BJ (cell line): ENCODE results near the gene ATP6V0D1. TPM values are rescaled to one million over a fixed set of nuclear protein-coding genes. Genes with fewer than 3 reads are reported as not detected.

Experiments
- CTCF ChIA-PET: fragments of 350-600 bp; formaldehyde crosslinking; extraction: SDS; loops from one replicate; lab custom pipeline; 2021; ENCODE audit warnings: antibody characterized with exemption, inconsistent platforms; lab: Yijun Ruan, JAX
- POLR2A ChIA-PET: fragments of 300-600 bp; sonication (Branson Sonifier 250); formaldehyde crosslinking; extraction: SDS; loops from one replicate; lab custom pipeline; 2021; ENCODE audit warnings: antibody characterized with exemption; lab: Charles Lee
- DNase-seq: peaks from one replicate; pipeline ENCODE4 v3.0.0-alpha.2; 2011; ENCODE audit warnings: low read depth
- H3K27me3 ChIP-seq: 2 replicates; pipeline ENCODE4 v1.6.0; 2011; ENCODE audit warnings: low read length; ENCODE audit not compliant: control insufficient read depth, insufficient read depth
- H3K36me3 ChIP-seq: 2 replicates; pipeline ENCODE4 v1.5.1; 2011; ENCODE audit warnings: low read length; ENCODE audit not compliant: control insufficient read depth, insufficient read depth
- H3K4me3 ChIP-seq: 2 replicates; pipeline ENCODE4 v1.5.1; 2011; ENCODE audit warnings: low read depth, mild to moderate bottlenecking, control low read depth, low read length
- polyA plus RNA-seq: library from polyadenylated mRNA; depleted of rRNA; stranded (reverse); fragments of >200 nt; gene quantifications from 2 replicates; pipeline ENCODE4 v1.2.3, GENCODE V29; 2011
- TF ChIP-seq, protein P1 (sequence below): IDR thresholded peaks from 2 replicates; pipeline ENCODE4 v1.5.1; 2011; ENCODE audit warnings: low read depth, mild to moderate bottlenecking, control low read depth, inconsistent platforms, low read length, moderate library complexity; ENCODE audit not compliant: insufficient read depth

The ATP6V0D1 gene
- polyA plus RNA-seq, 1 experiment = 155 TPM

DNA sequence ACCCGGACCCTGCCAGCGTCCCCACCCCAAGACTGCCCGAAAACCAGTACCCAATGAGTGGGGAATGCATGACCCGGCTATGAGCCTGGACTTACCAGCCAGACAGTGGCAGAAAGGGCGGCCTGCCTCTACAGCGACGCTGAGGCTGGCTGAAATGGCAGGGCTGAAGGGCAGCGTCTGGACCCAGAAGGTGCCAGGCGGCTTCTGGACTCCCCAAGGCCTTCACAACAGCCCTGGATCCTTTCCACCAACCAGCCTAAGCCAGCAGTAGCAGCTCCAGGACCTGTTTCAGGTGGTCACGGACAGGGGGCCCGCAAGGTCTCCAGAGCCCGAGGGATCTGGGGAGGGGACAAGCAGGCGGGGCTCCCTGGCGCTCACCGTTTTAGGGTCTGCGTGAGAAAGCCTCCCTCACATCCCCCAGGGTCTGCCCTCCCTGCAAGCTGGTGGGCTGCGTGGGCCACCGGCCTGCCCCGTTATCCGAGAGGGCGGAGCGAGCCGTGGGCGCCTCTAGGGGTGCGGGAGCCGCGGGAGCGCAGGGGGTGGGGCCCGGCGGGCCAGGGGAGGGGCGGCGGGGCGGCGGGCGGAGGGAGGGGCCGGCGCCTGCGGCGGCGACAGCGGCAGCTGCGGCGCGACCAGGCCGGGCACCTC is 47.4 kb upstream of the ATP6V0D1 start, which contains the start of gene RIPOR1:
TSS of gene RIPOR1 (plus strand) at position 608 of the 648 bp plus-strand sequence. CDS start 9,618 bp downstream, outside the sequence.
- DNase-seq = no peak
- TF ChIP-seq, protein P1, sequence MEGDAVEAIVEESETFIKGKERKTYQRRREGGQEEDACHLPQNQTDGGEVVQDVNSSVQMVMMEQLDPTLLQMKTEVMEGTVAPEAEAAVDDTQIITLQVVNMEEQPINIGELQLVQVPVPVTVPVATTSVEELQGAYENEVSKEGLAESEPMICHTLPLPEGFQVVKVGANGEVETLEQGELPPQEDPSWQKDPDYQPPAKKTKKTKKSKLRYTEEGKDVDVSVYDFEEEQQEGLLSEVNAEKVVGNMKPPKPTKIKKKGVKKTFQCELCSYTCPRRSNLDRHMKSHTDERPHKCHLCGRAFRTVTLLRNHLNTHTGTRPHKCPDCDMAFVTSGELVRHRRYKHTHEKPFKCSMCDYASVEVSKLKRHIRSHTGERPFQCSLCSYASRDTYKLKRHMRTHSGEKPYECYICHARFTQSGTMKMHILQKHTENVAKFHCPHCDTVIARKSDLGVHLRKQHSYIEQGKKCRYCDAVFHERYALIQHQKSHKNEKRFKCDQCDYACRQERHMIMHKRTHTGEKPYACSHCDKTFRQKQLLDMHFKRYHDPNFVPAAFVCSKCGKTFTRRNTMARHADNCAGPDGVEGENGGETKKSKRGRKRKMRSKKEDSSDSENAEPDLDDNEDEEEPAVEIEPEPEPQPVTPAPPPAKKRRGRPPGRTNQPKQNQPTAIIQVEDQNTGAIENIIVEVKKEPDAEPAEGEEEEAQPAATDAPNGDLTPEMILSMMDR = peak; percentile 12; the same call in 1 of the 2 replicates
- ChIA-PET CTCF (interaction anchor here (0.7 to 2.9 kb wide), 5 partner anchors 14 to 139 kb away, joined by 5 to 15 read pairs (median 6); partner anchors contain the start of genes C16orf86, CARMIL2, CTCF and ENKD1), POLR2A (no interaction called here)
- H3K36me3 ChIP-seq = no peaks in the 10 kb centered on the region
- H3K27me3 ChIP-seq = no peaks in the 10 kb centered on the region
- peak within 1 kb of the TSS; percentile 77 for H3K4me3 ChIP-seq

DNA sequence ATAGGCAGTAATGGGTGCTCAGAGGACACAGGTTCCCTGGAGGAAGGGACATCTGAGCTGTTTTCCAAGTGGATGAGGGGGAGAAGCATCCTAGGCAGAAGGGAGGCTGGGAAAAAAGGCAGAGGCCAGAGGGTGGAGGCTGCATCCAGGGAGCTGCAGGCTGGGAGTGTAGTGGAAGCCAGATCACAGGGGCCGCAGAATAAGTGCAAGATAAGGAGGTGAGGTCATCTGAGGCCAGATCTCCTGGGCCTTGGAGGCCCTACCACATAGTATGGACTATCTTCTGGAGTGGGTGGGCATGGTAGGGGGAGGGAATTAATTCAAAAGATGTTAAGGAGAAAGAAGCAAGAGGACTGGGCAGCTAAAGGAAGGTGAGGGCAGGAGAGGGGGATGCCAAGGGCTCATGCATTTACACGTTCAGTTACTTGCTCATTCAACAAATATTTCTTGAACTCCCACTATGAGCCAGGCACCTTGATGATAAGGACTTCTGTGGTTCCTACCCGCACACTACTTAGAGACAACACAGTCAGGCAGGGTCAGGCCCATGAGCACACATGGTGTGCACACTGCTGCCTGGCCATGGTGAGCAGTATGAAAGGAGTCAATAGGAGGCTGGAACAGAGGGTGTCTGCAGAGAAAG is 45.3 kb upstream of the ATP6V0D1 start:
- no peaks in the 10 kb centered on the region for H3K36me3 ChIP-seq
- no peak for DNase-seq
- ChIA-PET CTCF (interaction anchor here (0.9 to 2.7 kb wide), 7 partner anchors 11 to 146 kb away, joined by 3 to 13 read pairs (median 7); partner anchors contain the start of genes CARMIL2 and CTCF), POLR2A (no interaction called here)
- H3K4me3 ChIP-seq = no peak overlapping the region
- no peaks in the 10 kb centered on the region for H3K27me3 ChIP-seq
- TF ChIP-seq, protein P1 = no peak

DNA sequence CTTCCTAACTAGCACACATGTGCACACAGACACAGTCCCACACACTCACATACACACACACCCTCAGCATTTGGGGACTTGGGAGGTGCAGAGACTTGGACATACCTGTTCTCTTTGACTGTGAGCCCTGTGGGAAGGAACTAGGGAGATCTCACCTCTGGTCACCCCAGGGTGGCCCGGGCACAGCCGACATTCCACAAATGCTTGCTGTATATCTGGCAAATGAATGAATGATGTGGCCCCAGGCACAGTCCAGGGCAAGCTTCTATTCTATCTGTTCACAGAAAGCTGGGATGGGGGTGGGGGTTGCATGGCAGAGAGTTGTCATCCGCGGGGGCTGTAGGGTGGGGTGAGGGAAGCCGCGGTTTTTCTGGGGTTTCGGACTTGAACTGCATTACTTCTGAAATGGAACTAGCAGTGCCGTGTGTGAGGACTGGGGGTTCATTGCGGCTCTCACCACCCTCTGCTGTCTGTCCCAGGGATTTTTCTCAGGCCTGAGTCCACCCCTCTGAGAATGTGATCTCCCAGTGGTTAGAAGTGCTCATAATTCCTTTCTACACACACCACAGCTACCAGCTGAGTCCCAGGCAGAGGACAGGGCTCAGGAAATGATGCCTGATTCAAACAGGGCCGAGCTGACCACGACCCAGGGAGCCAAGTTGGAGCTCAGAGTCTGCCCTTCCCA is 44.4 kb upstream of the ATP6V0D1 start:
- Histone ChIP-seq H3K27me3 (no peaks in the 10 kb centered on the region), H3K36me3 (no peaks in the 10 kb centered on the region), H3K4me3 (no peak overlapping the region)
- POLR2A ChIA-PET = no interaction called here
- TF ChIP-seq, protein P1 = peak; percentile 31; the same call in 1 of the 2 replicates
- CTCF ChIA-PET = interaction anchor here (0.9 to 2.7 kb wide), 7 partner anchors 10 to 147 kb away, joined by 3 to 13 read pairs (median 7); partner anchors contain the start of genes CARMIL2 and CTCF
- DNase-seq = no peak

DNA sequence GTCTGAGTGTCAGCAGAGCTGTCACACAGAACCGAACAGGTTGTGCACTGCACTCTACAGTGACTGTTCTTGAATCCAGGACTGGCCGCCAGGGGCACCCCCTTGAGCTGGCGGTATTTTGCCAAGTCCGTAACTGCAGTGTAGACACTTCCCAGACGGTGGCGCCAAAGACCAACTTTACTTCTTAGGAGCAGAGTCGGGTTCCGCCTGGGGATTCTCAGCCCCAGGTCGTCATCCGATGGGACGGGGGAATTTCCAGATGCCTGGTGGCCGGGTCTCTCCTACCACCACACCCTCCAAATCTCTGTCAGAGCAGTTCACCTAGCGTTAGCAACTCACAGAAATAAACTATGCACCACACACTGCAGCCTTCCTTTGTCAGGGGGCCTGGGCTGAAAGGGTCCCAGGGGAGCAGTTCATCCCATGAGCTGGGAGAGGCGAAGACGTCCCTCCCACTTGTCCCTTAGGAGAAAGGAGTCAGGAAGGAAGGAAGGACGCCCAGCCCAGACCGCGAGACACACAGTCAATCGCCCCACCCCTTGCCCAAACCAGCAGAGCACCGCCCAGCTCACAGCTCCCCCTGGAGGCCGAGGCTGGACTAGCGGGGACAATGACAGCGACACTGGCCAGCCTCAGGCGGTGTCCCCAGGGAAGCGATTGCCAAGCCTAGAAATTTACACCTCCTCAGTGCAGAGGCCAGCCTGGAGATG is 40.3 kb upstream of the ATP6V0D1 start:
- CTCF ChIA-PET = interaction anchor here (0.6 to 5.2 kb wide), 83 partner anchors 8 to 649 kb away, joined by 3 to 208 read pairs (median 5); partner anchors contain the start of genes ACD, AGRP, ATP6V0D1 and C16orf86
- no peaks in the 10 kb centered on the region for H3K36me3 ChIP-seq
- TF ChIP-seq, protein P1 = peak; percentile 98
- H3K27me3 ChIP-seq = no peaks in the 10 kb centered on the region
- peak; percentile 59 for DNase-seq
- H3K4me3 ChIP-seq = peak overlapping the region; percentile 45
- POLR2A ChIA-PET = interaction anchor here (1.0 kb wide), 2 partner anchors 9 to 146 kb away, joined by 3 to 6 read pairs; partner anchors contain the start of gene C16orf86
